Activated T-cell treated with anti-CD3 and anti-CD28 coated beads, Interleukin-2, amount 50 U/mL, for 4 hours (primary cell): ENCODE results near the gene INMT. TPM values are rescaled to one million over a fixed set of nuclear protein-coding genes. Genes with fewer than 3 reads are reported as not detected.

ENCODE experiments used
- ATAC-seq, 2 donors: fragments of 200-7000 bp; cut with Tn5 transposase; one replicate each; pipeline ENCODE4 v1.10.0; 2021
- DNase-seq: peaks from one replicate; pipeline ENCODE4 v3.0.0-alpha.2; 2020
- H3K27me3 Mint-ChIP-seq: one replicate; pipeline ENCODE4 v1.8.0; 2021; ENCODE audit warnings: low read depth, mixed read lengths
- H3K36me3 Mint-ChIP-seq: one replicate; pipeline ENCODE4 v1.8.0; 2022; ENCODE audit warnings: mixed read lengths; ENCODE audit not compliant: insufficient read depth
- H3K4me1 Mint-ChIP-seq: one replicate; pipeline ENCODE4 v1.8.0; 2021; ENCODE audit warnings: low read depth, mixed read lengths
- H3K4me3 Mint-ChIP-seq: one replicate; pipeline ENCODE4 v1.8.0; 2021; ENCODE audit warnings: mild to moderate bottlenecking, moderate library complexity, mixed read lengths
- H3K9me3 Mint-ChIP-seq: one replicate; pipeline ENCODE4 v1.8.0; 2021; ENCODE audit warnings: mixed read lengths
- total RNA-seq, 3 donors: library from RNA; stranded (reverse); gene quantifications; one replicate each; pipeline ENCODE4 v1.2.1, GENCODE V29; 2021

INMT gene
- total RNA-seq, 3 donors from 2014 or later, result 0.08 to 0.25 (median 0.14) TPM

- Mint-ChIP-seq H3K4me3 (no peak overlapping the region), H3K9me3 (no peaks in the 10 kb centered on the region), H3K4me1 (peaks cover 4% of the 10 kb centered on the region), H3K27me3 (no peaks in the 10 kb centered on the region), H3K36me3 (peaks cover 2% of the 10 kb centered on the region)
- no peak for ATAC-seq
- DNase-seq, result no peak
Measured at GRCh38 chr7:30775992-30776391, 24.1 kb downstream of the INMT start.

- no peak for ATAC-seq
- Mint-ChIP-seq H3K4me3 (no peak overlapping the region), H3K27me3 (no peaks in the 10 kb centered on the region), H3K4me1 (peaks cover 3% of the 10 kb centered on the region), H3K36me3 (peaks cover 2% of the 10 kb centered on the region), H3K9me3 (no peaks in the 10 kb centered on the region)
- no peak for DNase-seq
Measured at GRCh38 chr7:30776971-30777370, 25.0 kb downstream of the INMT start.

GRCh38 chr7:30778255-30779025 lies 26.5 kb downstream of the INMT start:
- Mint-ChIP-seq H3K27me3 (no peaks in the 10 kb centered on the region), H3K4me3 (no peak overlapping the region), H3K36me3 (peaks cover 6% of the 10 kb centered on the region), H3K4me1 (no peaks in the 10 kb centered on the region), H3K9me3 (no peaks in the 10 kb centered on the region)
- DNase-seq, result no peak
- no peak for ATAC-seq

- peaks cover 8% of the 10 kb centered on the region for H3K36me3 Mint-ChIP-seq
- H3K9me3 Mint-ChIP-seq, result no peaks in the 10 kb centered on the region
- no peak for DNase-seq
- no peak overlapping the region for H3K4me3 Mint-ChIP-seq
- H3K4me1 Mint-ChIP-seq, result no peaks in the 10 kb centered on the region
- ATAC-seq, result no peak
- no peaks in the 10 kb centered on the region for H3K27me3 Mint-ChIP-seq
Measured at GRCh38 chr7:30779574-30779973, 27.6 kb downstream of the INMT start.

- Mint-ChIP-seq H3K36me3 (peaks cover 11% of the 10 kb centered on the region), H3K4me1 (no peaks in the 10 kb centered on the region), H3K27me3 (no peaks in the 10 kb centered on the region), H3K9me3 (no peaks in the 10 kb centered on the region), H3K4me3 (no peak overlapping the region)
- ATAC-seq (no peak), DNase-seq (no peak)
Measured at GRCh38 chr7:30780941-30781340, 29.0 kb downstream of the INMT start.

GRCh38 chr7:30782690-30783089 lies 30.8 kb downstream of the INMT start:
- H3K4me3 Mint-ChIP-seq, result no peak overlapping the region
- no peaks in the 10 kb centered on the region for H3K27me3 Mint-ChIP-seq
- DNase-seq, result no peak
- H3K36me3 Mint-ChIP-seq, result peaks cover 11% of the 10 kb centered on the region
- H3K9me3 Mint-ChIP-seq, result no peaks in the 10 kb centered on the region
- ATAC-seq, result no peak
- no peaks in the 10 kb centered on the region for H3K4me1 Mint-ChIP-seq

- no peak for ATAC-seq
- no peak for DNase-seq
- no peaks in the 10 kb centered on the region for H3K27me3 Mint-ChIP-seq
- no peaks in the 10 kb centered on the region for H3K4me1 Mint-ChIP-seq
- peaks cover 9% of the 10 kb centered on the region for H3K36me3 Mint-ChIP-seq
- no peak overlapping the region for H3K4me3 Mint-ChIP-seq
- no peaks in the 10 kb centered on the region for H3K9me3 Mint-ChIP-seq
Measured at GRCh38 chr7:30785786-30786185, 33.9 kb downstream of the INMT start.

- H3K36me3 Mint-ChIP-seq, result peaks cover 12% of the 10 kb centered on the region
- no peaks in the 10 kb centered on the region for H3K4me1 Mint-ChIP-seq
- H3K9me3 Mint-ChIP-seq, result no peaks in the 10 kb centered on the region
- no peak for DNase-seq
- no peak overlapping the region for H3K4me3 Mint-ChIP-seq
- no peak for ATAC-seq
- no peaks in the 10 kb centered on the region for H3K27me3 Mint-ChIP-seq
Measured at GRCh38 chr7:30787486-30787885, 35.6 kb downstream of the INMT start.

GRCh38 chr7:30788640-30789333 lies 36.9 kb downstream of the INMT start:
- H3K36me3 Mint-ChIP-seq, result peaks cover 6% of the 10 kb centered on the region
- H3K9me3 Mint-ChIP-seq, result no peaks in the 10 kb centered on the region
- H3K4me1 Mint-ChIP-seq, result no peaks in the 10 kb centered on the region
- H3K27me3 Mint-ChIP-seq, result no peaks in the 10 kb centered on the region
- ATAC-seq (no peak), DNase-seq (no peak)
- no peak overlapping the region for H3K4me3 Mint-ChIP-seq

GRCh38 chr7:30789334-30789711 lies 37.4 kb downstream of the INMT start:
- Mint-ChIP-seq H3K27me3 (no peaks in the 10 kb centered on the region), H3K4me1 (no peaks in the 10 kb centered on the region), H3K9me3 (no peaks in the 10 kb centered on the region), H3K4me3 (no peak overlapping the region), H3K36me3 (peaks cover 6% of the 10 kb centered on the region)
- ATAC-seq, result no peak
- no peak for DNase-seq

- H3K9me3 Mint-ChIP-seq, result no peaks in the 10 kb centered on the region
- DNase-seq (no peak), ATAC-seq (no peak)
- H3K4me1 Mint-ChIP-seq, result no peaks in the 10 kb centered on the region
- peaks cover 5% of the 10 kb centered on the region for H3K36me3 Mint-ChIP-seq
- H3K4me3 Mint-ChIP-seq, result no peak overlapping the region
- H3K27me3 Mint-ChIP-seq, result no peaks in the 10 kb centered on the region
Measured at GRCh38 chr7:30790356-30790755, 38.4 kb downstream of the INMT start.

GRCh38 chr7:30791114-30791513 lies 39.2 kb downstream of the INMT start:
- no peak for DNase-seq
- Mint-ChIP-seq H3K27me3 (no peaks in the 10 kb centered on the region), H3K36me3 (peaks cover 4% of the 10 kb centered on the region), H3K4me1 (no peaks in the 10 kb centered on the region), H3K9me3 (no peaks in the 10 kb centered on the region), H3K4me3 (no peak overlapping the region)
- no peak for ATAC-seq

GRCh38 chr7:30795161-30795948 lies 43.4 kb downstream of the INMT start:
- no peaks in the 10 kb centered on the region for H3K4me1 Mint-ChIP-seq
- H3K27me3 Mint-ChIP-seq, result no peaks in the 10 kb centered on the region
- no peak for DNase-seq
- peaks cover 4% of the 10 kb centered on the region for H3K36me3 Mint-ChIP-seq
- no peaks in the 10 kb centered on the region for H3K9me3 Mint-ChIP-seq
- ATAC-seq, result no peak
- no peak overlapping the region for H3K4me3 Mint-ChIP-seq

- no peak for ATAC-seq
Measured at GRCh38 chr7:30796105-30796869, 44.4 kb downstream of the INMT start.

More at GRCh38 chr7:30796105-30796869, 44.4 kb downstream of the INMT start:
- no peak for DNase-seq
- H3K27me3 Mint-ChIP-seq, result no peaks in the 10 kb centered on the region
- H3K9me3 Mint-ChIP-seq, result no peaks in the 10 kb centered on the region
- no peaks in the 10 kb centered on the region for H3K4me1 Mint-ChIP-seq
- peaks cover 2% of the 10 kb centered on the region for H3K36me3 Mint-ChIP-seq
- no peak overlapping the region for H3K4me3 Mint-ChIP-seq
